Measurements from ENCODE around the gene GATAD1. TPM values are rescaled to one million over a fixed set of nuclear protein-coding genes. Genes with fewer than 3 reads are reported as not detected.

The GATAD1 gene
- total RNA-seq, 1 experiment from 2014 or later, result 37.6 TPM

DNA sequence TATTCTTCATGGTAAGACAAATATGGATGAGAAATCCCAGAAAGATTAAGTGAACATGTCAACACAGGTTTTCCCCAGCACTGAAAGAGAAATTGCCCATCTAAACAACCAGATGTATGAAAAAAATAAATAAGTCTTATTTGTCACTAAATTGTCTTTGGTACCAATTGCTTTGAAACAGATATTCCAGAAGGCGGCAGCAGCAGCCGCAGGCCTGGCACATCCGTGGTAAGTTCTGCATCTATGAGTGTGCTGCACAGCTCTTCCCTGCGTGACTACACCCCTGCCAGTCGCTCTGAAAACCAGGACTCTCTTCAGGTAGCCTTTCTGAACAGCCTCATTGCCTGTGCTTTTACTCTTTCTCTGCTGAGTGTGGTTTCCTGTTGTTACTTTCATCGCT, 49.7 kb upstream of the GATAD1 start:
- Mint-ChIP-seq H3K27me3 (ENCODE audit: low read depth) (no peaks in the 10 kb centered on the region), H3K4me3 (no peak overlapping the region), H3K36me3 (peaks cover 17% of the 10 kb centered on the region), H3K27ac (no peak overlapping the region), H3K4me1 (no peaks in the 10 kb centered on the region), H3K9me3 (no peaks in the 10 kb centered on the region)
- TF ChIP-seq SOX15 (CRISPR knock-in tag; IDR thresholded peaks at IDR 0.05), result no peak
- TF ChIP-seq HMGA2 (CRISPR knock-in tag; IDR thresholded peaks at IDR 0.05), result no peak
- TF ChIP-seq, protein P1, sequence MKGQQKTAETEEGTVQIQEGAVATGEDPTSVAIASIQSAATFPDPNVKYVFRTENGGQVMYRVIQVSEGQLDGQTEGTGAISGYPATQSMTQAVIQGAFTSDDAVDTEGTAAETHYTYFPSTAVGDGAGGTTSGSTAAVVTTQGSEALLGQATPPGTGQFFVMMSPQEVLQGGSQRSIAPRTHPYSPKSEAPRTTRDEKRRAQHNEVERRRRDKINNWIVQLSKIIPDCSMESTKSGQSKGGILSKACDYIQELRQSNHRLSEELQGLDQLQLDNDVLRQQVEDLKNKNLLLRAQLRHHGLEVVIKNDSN (CRISPR knock-in tag; IDR thresholded peaks at IDR 0.05), result no peak
- TF ChIP-seq CREM (CRISPR knock-in tag; IDR thresholded peaks at IDR 0.05), result no peak
- TF ChIP-seq JUN (CRISPR knock-in tag; IDR thresholded peaks at IDR 0.05), result no peak
- TF ChIP-seq, protein P2, sequence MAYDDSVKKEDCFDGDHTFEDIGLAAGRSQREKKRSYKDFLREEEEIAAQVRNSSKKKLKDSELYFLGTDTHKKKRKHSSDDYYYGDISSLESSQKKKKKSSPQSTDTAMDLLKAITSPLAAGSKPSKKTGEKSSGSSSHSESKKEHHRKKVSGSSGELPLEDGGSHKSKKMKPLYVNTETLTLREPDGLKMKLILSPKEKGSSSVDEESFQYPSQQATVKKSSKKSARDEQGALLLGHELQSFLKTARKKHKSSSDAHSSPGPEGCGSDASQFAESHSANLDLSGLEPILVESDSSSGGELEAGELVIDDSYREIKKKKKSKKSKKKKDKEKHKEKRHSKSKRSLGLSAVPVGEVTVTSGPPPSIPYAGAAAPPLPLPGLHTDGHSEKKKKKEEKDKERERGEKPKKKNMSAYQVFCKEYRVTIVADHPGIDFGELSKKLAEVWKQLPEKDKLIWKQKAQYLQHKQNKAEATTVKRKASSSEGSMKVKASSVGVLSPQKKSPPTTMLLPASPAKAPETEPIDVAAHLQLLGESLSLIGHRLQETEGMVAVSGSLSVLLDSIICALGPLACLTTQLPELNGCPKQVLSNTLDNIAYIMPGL (CRISPR knock-in tag; IDR thresholded peaks at IDR 0.05), result no peak
- no peak for TF ChIP-seq OVOL2 (CRISPR knock-in tag; IDR thresholded peaks at IDR 0.05; ENCODE audit: borderline replicate concordance)
- TF ChIP-seq, protein P3, sequence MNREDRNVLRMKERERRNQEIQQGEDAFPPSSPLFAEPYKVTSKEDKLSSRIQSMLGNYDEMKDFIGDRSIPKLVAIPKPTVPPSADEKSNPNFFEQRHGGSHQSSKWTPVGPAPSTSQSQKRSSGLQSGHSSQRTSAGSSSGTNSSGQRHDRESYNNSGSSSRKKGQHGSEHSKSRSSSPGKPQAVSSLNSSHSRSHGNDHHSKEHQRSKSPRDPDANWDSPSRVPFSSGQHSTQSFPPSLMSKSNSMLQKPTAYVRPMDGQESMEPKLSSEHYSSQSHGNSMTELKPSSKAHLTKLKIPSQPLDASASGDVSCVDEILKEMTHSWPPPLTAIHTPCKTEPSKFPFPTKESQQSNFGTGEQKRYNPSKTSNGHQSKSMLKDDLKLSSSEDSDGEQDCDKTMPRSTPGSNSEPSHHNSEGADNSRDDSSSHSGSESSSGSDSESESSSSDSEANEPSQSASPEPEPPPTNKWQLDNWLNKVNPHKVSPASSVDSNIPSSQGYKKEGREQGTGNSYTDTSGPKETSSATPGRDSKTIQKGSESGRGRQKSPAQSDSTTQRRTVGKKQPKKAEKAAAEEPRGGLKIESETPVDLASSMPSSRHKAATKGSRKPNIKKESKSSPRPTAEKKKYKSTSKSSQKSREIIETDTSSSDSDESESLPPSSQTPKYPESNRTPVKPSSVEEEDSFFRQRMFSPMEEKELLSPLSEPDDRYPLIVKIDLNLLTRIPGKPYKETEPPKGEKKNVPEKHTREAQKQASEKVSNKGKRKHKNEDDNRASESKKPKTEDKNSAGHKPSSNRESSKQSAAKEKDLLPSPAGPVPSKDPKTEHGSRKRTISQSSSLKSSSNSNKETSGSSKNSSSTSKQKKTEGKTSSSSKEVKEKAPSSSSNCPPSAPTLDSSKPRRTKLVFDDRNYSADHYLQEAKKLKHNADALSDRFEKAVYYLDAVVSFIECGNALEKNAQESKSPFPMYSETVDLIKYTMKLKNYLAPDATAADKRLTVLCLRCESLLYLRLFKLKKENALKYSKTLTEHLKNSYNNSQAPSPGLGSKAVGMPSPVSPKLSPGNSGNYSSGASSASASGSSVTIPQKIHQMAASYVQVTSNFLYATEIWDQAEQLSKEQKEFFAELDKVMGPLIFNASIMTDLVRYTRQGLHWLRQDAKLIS (CRISPR knock-in tag; IDR thresholded peaks at IDR 0.05; ENCODE audit: borderline replicate concordance), result no peak
- TF ChIP-seq NR3C1 (CRISPR knock-in tag; conservative IDR thresholded peaks at IDR 0.05; ENCODE audit: low read depth), result no peak
- no peak for TF ChIP-seq NR2C2 (CRISPR knock-in tag; IDR thresholded peaks at IDR 0.05)
- no peak for TF ChIP-seq TP53 (CRISPR knock-in tag; IDR thresholded peaks at IDR 0.05)
- no peak for TF ChIP-seq ZNF138 (CRISPR knock-in tag; conservative IDR thresholded peaks at IDR 0.05)
- TF ChIP-seq, protein P4, sequence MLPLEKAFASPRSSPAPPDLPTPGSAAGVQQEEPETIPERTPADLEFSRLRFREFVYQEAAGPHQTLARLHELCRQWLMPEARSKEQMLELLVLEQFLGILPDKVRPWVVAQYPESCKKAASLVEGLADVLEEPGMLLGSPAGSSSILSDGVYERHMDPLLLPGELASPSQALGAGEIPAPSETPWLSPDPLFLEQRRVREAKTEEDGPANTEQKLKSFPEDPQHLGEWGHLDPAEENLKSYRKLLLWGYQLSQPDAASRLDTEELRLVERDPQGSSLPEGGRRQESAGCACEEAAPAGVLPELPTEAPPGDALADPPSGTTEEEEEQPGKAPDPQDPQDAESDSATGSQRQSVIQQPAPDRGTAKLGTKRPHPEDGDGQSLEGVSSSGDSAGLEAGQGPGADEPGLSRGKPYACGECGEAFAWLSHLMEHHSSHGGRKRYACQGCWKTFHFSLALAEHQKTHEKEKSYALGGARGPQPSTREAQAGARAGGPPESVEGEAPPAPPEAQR (CRISPR knock-in tag; IDR thresholded peaks at IDR 0.05), result no peak
- no peak for TF ChIP-seq GTF2I (CRISPR knock-in tag; conservative IDR thresholded peaks at IDR 0.05)
- TF ChIP-seq, protein P5, sequence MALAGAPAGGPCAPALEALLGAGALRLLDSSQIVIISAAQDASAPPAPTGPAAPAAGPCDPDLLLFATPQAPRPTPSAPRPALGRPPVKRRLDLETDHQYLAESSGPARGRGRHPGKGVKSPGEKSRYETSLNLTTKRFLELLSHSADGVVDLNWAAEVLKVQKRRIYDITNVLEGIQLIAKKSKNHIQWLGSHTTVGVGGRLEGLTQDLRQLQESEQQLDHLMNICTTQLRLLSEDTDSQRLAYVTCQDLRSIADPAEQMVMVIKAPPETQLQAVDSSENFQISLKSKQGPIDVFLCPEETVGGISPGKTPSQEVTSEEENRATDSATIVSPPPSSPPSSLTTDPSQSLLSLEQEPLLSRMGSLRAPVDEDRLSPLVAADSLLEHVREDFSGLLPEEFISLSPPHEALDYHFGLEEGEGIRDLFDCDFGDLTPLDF (CRISPR knock-in tag; IDR thresholded peaks at IDR 0.05), result no peak
- no peak for TF ChIP-seq ESRRA (CRISPR knock-in tag; IDR thresholded peaks at IDR 0.05; ENCODE audit: borderline replicate concordance)
- no peak for TF ChIP-seq ZNF396 (CRISPR knock-in tag; IDR thresholded peaks at IDR 0.05; ENCODE audit: borderline replicate concordance)
- TF ChIP-seq, protein P6, sequence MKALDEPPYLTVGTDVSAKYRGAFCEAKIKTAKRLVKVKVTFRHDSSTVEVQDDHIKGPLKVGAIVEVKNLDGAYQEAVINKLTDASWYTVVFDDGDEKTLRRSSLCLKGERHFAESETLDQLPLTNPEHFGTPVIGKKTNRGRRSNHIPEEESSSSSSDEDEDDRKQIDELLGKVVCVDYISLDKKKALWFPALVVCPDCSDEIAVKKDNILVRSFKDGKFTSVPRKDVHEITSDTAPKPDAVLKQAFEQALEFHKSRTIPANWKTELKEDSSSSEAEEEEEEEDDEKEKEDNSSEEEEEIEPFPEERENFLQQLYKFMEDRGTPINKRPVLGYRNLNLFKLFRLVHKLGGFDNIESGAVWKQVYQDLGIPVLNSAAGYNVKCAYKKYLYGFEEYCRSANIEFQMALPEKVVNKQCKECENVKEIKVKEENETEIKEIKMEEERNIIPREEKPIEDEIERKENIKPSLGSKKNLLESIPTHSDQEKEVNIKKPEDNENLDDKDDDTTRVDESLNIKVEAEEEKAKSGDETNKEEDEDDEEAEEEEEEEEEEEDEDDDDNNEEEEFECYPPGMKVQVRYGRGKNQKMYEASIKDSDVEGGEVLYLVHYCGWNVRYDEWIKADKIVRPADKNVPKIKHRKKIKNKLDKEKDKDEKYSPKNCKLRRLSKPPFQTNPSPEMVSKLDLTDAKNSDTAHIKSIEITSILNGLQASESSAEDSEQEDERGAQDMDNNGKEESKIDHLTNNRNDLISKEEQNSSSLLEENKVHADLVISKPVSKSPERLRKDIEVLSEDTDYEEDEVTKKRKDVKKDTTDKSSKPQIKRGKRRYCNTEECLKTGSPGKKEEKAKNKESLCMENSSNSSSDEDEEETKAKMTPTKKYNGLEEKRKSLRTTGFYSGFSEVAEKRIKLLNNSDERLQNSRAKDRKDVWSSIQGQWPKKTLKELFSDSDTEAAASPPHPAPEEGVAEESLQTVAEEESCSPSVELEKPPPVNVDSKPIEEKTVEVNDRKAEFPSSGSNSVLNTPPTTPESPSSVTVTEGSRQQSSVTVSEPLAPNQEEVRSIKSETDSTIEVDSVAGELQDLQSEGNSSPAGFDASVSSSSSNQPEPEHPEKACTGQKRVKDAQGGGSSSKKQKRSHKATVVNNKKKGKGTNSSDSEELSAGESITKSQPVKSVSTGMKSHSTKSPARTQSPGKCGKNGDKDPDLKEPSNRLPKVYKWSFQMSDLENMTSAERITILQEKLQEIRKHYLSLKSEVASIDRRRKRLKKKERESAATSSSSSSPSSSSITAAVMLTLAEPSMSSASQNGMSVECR (CRISPR knock-in tag; IDR thresholded peaks at IDR 0.05; ENCODE audit: borderline replicate concordance), result no peak
- TF ChIP-seq, protein P7, sequence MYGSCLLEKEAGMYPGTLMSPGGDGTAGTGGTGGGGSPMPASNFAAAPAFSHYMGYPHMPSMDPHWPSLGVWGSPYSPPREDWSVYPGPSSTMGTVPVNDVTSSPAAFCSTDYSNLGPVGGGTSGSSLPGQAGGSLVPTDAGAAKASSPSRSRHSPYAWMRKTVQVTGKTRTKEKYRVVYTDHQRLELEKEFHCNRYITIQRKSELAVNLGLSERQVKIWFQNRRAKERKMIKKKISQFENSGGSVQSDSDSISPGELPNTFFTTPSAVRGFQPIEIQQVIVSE (CRISPR knock-in tag; IDR thresholded peaks at IDR 0.05; ENCODE audit: borderline replicate concordance), result no peak
- ATAC-seq (no peak), DNase-seq (ENCODE audit: low spot score) (no peak)
- ChIA-PET POLR2A (no interaction called here), CTCF (no interaction called here)

Data from WTC11 (cell line).